ENCODE data around the gene CGB1. TPM values are rescaled to one million over a fixed set of nuclear protein-coding genes. Genes with fewer than 3 reads are reported as not detected.
"Not testable (repeated sequence)": the region's sequence is repeated elsewhere in the genome, so short reads cannot be mapped to it uniquely, and the experiment has no call there.

Gene CGB1
- total RNA-seq, 1 donor from 2014 or later: not detected

DNA sequence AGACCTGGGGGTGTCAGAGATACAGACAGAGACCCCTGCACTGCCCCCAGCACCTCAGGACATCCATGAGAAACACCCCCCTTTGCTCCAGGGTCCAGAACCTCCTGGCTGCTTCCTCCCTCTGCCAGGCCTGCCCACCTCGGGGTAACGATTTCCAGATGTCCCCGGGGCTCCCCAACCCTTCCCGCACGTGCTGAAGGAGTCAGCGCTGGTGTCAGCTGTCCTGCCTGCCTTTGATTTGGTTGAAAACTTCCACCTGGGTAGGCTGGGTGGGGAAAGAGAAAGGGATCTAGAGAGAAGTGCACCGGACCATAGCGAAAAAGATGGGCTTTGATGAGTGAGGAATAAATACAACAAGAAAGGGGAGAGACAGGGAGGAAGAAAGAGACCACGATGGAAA is 22.4 kb upstream of the CGB1 start:
- DNase-seq (ENCODE audit: low read depth): no peak
- H3K4me3 ChIP-seq (ENCODE audit: low read depth, low read length): no peak overlapping the region
- TF ChIP-seq CTCF (conservative IDR thresholded peaks at IDR 0.05; ENCODE audit: low read depth, low read length): no peak

GRCh38 chr19:49058562-49058961 is 21.9 kb upstream of the CGB1 start:
- no peak for DNase-seq (ENCODE audit: low read depth)
- no peak overlapping the region for H3K4me3 ChIP-seq (ENCODE audit: low read depth, low read length)
- TF ChIP-seq CTCF (conservative IDR thresholded peaks at IDR 0.05; ENCODE audit: low read depth, low read length): no peak

GRCh38 chr19:49057636-49058234 is 21.0 kb upstream of the CGB1 start, which contains the start of gene CGB7:
Gene CGB7, minus strand, starts transcription at chr19:49057749. Its CDS starts 2,374 bp downstream, at chr19:49055375.
- no peak for DNase-seq (ENCODE audit: low read depth)
- no peak for TF ChIP-seq CTCF (conservative IDR thresholded peaks at IDR 0.05; ENCODE audit: low read depth, low read length)
- peak within 1 kb of the TSS; percentile 60 for H3K4me3 ChIP-seq (ENCODE audit: low read depth, low read length)

- peak overlapping the region; percentile 60 for H3K4me3 ChIP-seq (ENCODE audit: low read depth, low read length)
- not testable (repeated sequence) for DNase-seq (ENCODE audit: low read depth)
These were observed 20.4 kb upstream of the CGB1 start for GRCh38 chr19:49056902-49057596.

DNA sequence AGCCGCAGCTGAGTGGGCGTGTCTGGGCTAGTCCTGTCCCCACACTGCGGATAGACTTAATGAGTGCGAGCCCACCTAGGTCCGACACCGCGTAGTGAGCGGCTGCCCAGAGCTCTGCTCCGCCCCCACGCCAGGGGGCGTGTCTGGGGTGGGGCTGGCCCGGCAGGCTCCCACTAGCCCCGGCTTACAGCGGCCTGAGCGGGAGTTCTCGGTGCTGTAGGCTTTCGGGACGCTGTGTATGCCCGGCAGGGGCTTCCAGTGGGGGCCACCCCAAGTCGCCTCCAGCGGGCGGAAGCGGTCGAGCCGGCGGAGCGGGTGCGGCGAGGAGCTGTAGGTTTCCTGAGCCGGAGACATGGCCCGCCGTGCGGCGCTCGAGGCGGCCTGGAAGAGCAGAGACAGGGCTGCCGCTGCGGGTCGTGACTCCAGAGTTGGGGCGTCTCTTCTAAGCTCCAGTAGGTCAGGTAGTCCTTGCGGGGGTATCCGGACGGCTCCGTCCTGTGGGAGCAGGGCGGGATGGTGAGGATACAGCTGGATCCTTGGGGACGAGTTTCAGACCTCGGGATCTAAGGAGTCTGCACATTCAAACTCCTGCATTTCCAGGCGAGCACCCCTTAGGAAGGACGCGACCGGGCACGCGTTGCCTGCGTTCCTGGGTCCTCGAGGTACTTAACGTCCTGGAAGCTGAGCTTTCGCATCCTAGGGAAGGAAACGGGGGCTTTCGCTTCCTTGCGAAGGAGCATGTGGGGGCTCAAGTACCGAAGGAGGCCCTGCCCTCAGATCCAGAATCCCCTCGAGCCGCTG is 19.6 kb upstream of the CGB1 start:
- peak; percentile 39 for TF ChIP-seq CTCF (conservative IDR thresholded peaks at IDR 0.05; ENCODE audit: low read depth, low read length)
- peak overlapping the region; percentile 60 for H3K4me3 ChIP-seq (ENCODE audit: low read depth, low read length)
- no peak for DNase-seq (ENCODE audit: low read depth)

DNA sequence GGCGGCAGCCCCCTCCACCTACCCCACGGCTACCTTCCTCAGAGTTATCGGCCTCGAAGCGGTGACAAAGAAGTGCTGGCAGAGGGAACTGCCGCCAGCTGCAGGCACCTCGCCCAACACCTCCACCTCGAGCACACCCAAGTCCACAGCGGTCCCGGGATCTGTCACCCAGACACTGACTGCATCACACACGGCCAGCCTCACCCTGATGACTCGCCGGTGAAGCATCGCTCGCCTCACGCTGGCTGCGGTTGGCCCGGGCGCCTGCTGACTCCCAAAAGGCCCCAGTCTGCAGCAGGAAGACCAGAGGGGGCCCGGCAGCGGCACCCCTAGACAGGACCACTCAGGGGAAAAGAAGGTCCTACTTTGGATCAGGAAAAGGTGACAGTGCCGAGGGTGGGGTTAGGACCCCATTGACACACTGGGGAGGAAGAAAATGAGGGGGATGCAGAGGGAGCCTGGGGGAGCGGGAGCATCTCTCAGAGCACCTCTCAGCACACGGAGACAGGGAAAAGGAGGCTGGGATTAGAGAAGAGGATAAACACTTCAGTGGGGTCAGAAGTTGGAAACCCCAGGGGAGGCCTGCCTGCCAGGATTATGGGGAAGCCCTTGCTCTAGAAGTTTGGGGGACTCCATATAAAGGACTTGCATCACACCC is 13.8 kb upstream of the CGB1 start:
- DNase-seq (ENCODE audit: low read depth); H3K4me3 ChIP-seq (ENCODE audit: low read depth, low read length): not testable (repeated sequence)

GRCh38 chr19:49049834-49050233 is 13.1 kb upstream of the CGB1 start:
- DNase-seq (ENCODE audit: low read depth); H3K4me3 ChIP-seq (ENCODE audit: low read depth, low read length): not testable (repeated sequence)

- H3K4me3 ChIP-seq (ENCODE audit: low read depth, low read length); DNase-seq (ENCODE audit: low read depth): not testable (repeated sequence)
These were observed 12.3 kb upstream of the CGB1 start, which contains the start of gene CGB8 for GRCh38 chr19:49049011-49049410. Gene CGB8, minus strand, starts transcription at chr19:49049111. Its CDS starts 372 bp downstream, at chr19:49048739.

- not testable (repeated sequence) for H3K4me3 ChIP-seq (ENCODE audit: low read depth, low read length); DNase-seq (ENCODE audit: low read depth)
These were observed 6.9 kb upstream of the CGB1 start, which contains the start of gene CGB5 for GRCh38 chr19:49043548-49043947. Gene CGB5, plus strand, starts transcription at chr19:49043848. Its CDS starts 362 bp downstream, at chr19:49044210.

DNA sequence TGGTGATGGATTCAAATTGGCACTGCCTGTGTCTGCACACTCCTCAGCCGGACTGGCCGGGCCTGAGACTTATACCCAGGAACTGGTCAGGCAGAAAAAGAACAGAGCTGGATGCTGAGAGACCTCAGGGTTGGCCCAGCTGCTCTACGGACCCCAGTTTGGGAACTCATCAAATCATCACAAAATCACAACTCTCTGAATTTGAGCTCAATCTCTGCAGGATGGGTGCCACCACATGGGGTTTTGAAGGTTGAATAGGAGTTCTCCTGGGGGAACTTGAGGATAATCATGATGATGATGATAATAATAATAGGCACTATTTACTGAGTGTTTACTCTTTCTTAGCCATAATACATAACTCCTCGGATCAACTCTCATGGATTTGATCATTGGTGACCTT is 6.0 kb upstream of the CGB1 start:
- not testable (repeated sequence) for DNase-seq (ENCODE audit: low read depth); H3K4me3 ChIP-seq (ENCODE audit: low read depth, low read length)

Measured in epithelial cell of proximal tubule (primary cell).